HCT116 (cell line): ENCODE measurements around the gene OR10X1. TPM values are rescaled to one million over a fixed set of nuclear protein-coding genes. Genes with fewer than 3 reads are reported as not detected.

Source experiments
- ATAC-seq: fragments of 200-7000 bp; cut with Tn5 transposase; 2 replicates; pipeline ENCODE4 v1.9.1; 2020; ENCODE audit warnings: mild to moderate bottlenecking, moderate library complexity
- BruUV-seq: library from RNA; stranded (reverse); fragments of 400-500 nt; replicated peaks from 2 replicates; lab custom pipeline; 2021; lab: Mats Ljungman, UMichigan
- CTCF ChIA-PET: fragments of 300-600 bp; sonication (Branson Sonifier 250); formaldehyde crosslinking; loops from one replicate; lab custom pipeline; 2021; ENCODE audit warnings: antibody characterized with exemption; lab: Charles Lee
- POLR2A ChIA-PET: fragments of 300-600, 350-600 bp; sonication (Branson Sonifier 250); formaldehyde crosslinking; loops from one replicate; lab custom pipeline; 2021; ENCODE audit warnings: antibody characterized with exemption; lab: Charles Lee
- RAD21 ChIA-PET, 2 experiments: fragments of 300-600 bp; sonication (Branson Sonifier 250); formaldehyde crosslinking; loops; one replicate each; lab custom pipeline; 2023; ENCODE audit warnings: low total read pairs in 2 of 2; ENCODE audit not compliant: uncharacterized antibody in 2 of 2, unreplicated experiment in 2 of 2, low non-redundant PET in 1 of 2; lab: Charles Lee
- DNase-seq: peaks from one replicate; pipeline ENCODE4 v3.0.0-alpha.2; 2010; ENCODE audit warnings: low read depth, low spot score
- H2AFZ ChIP-seq: fragments of 200-600 bp; shearing (Covaris generic), sonication (generic); 2 replicates; pipeline ENCODE4 v1.6.1; 2017; ENCODE audit warnings: low read depth, mixed run types, mixed read lengths, antibody characterized with exemption, low read length; ENCODE audit not compliant: poor library complexity, severe bottlenecking
- H3K27ac ChIP-seq: 2 replicates; pipeline ENCODE4 v1.5.1; 2012; ENCODE audit warnings: low read depth, low read length
- H3K27me3 ChIP-seq: fragments of 200-600 bp; sonication (generic); 2 replicates; pipeline ENCODE4 v1.6.1; 2016; ENCODE audit warnings: mixed run types, low read length, mixed read lengths; ENCODE audit not compliant: insufficient read depth
- H3K36me3 ChIP-seq, 2 experiments: fragments of 200-500 bp in 1 of 2; fragments of 200-600 bp in 1 of 2; sonication (Bioruptor generic) in 1 of 2; sonication (generic) in 1 of 2; 2 replicates each; pipeline versions ENCODE4 v1.5.1 to v1.6.1; 2014 to 2016; ENCODE audit warnings: low read length in 2 of 2, inconsistent platforms in 1 of 2, mixed read lengths in 1 of 2, mixed run types in 1 of 2; ENCODE audit not compliant: insufficient read depth in 2 of 2, control insufficient read depth in 1 of 2
- H3K4me1 ChIP-seq, 2 experiments: fragments of 200-600 bp in 1 of 2; sonication (generic) in 1 of 2; 2 replicates each; pipeline versions ENCODE4 v1.5.1 to v1.6.1; 2012 to 2017; ENCODE audit warnings: low read length in 2 of 2, inconsistent platforms in 1 of 2, mild to moderate bottlenecking in 1 of 2, mixed read lengths in 1 of 2, mixed run types in 1 of 2, moderate library complexity in 1 of 2; ENCODE audit not compliant: insufficient read depth in 2 of 2, control insufficient read depth in 1 of 2
- H3K4me2 ChIP-seq: fragments of 200-600 bp; sonication (generic); 2 replicates; pipeline ENCODE4 v1.6.1; 2017; ENCODE audit warnings: mixed run types, low read length, mixed read lengths
- H3K4me3 ChIP-seq, 2 experiments: fragments of 200-600 bp in 1 of 2; sonication (generic) in 1 of 2; replicated peaks in 1 of 2; 2 replicates each; pipeline ENCODE4 v1.5.1; 2011 to 2016; ENCODE audit warnings: low read length in 2 of 2, control low read depth in 1 of 2, low read depth in 1 of 2, mild to moderate bottlenecking in 1 of 2, mixed read lengths in 1 of 2, mixed run types in 1 of 2
- H3K79me2 ChIP-seq: fragments of 200-600 bp; sonication (generic); 2 replicates; pipeline ENCODE4 v1.6.1; 2017; ENCODE audit warnings: mild to moderate bottlenecking, mixed run types, low read length, moderate library complexity, mixed read lengths; ENCODE audit not compliant: insufficient read depth
- H3K9ac ChIP-seq: fragments of 200-600 bp; sonication (generic); 2 replicates; pipeline ENCODE4 v1.6.1; 2016; ENCODE audit warnings: low read length, mixed read lengths
- H3K9me2 ChIP-seq: fragments of 200-600 bp; sonication (generic), shearing (Covaris generic); 2 replicates; pipeline ENCODE4 v1.6.1; 2017; ENCODE audit warnings: mixed run types, mild to moderate bottlenecking, moderate library complexity; ENCODE audit not compliant: insufficient read depth
- H3K9me3 ChIP-seq, 2 experiments: fragments of 200-500 bp in 1 of 2; fragments of 200-600 bp in 1 of 2; sonication (Bioruptor generic) in 1 of 2; sonication (generic) in 1 of 2; 2 replicates each; pipeline ENCODE4 v1.6.1; 2014 to 2017; ENCODE audit warnings: low read length in 2 of 2, mixed read lengths in 2 of 2, inconsistent platforms in 1 of 2, low read depth in 1 of 2, mild to moderate bottlenecking in 1 of 2, mixed run types in 1 of 2, moderate library complexity in 1 of 2; ENCODE audit not compliant: control insufficient read depth in 1 of 2, insufficient read depth in 1 of 2
- H4K20me1 ChIP-seq: fragments of 200-600 bp; sonication (generic), shearing (Covaris generic); 2 replicates; pipeline ENCODE4 v1.6.1; 2017; ENCODE audit warnings: mixed run types, mild to moderate bottlenecking, moderate library complexity; ENCODE audit not compliant: insufficient read depth
- ATF3 ChIP-seq: IDR thresholded peaks from 2 replicates; pipeline ENCODE4 v1.6.1; 2012
- CBX3 ChIP-seq: IDR thresholded peaks from 2 replicates; pipeline ENCODE4 v1.6.1; 2012; ENCODE audit warnings: low read depth
- ELF1 ChIP-seq: IDR thresholded peaks from 2 replicates; pipeline ENCODE4 v1.6.1; 2012; ENCODE audit warnings: low read depth, borderline replicate concordance
- EZH2phosphoT487 ChIP-seq: fragments of 200-600 bp; IDR thresholded peaks from 2 replicates; pipeline ENCODE4 v1.6.1; 2018; ENCODE audit warnings: antibody characterized with exemption, borderline replicate concordance
- JUND ChIP-seq: IDR thresholded peaks from 2 replicates; pipeline ENCODE4 v1.6.1; 2012
- POLR2A ChIP-seq: IDR thresholded peaks from 2 replicates; pipeline ENCODE4 v1.7.0; 2011; ENCODE audit warnings: borderline replicate concordance; ENCODE audit not compliant: insufficient read depth, insufficient read length; ENCODE audit errors: extremely low read depth
- RAD21 ChIP-seq: IDR thresholded peaks from 2 replicates; pipeline ENCODE4 v1.6.1; 2012; ENCODE audit warnings: low read depth, mild to moderate bottlenecking
- REST ChIP-seq: IDR thresholded peaks from 2 replicates; pipeline ENCODE4 v1.6.1; 2012; ENCODE audit warnings: low read depth
- SP1 ChIP-seq: IDR thresholded peaks from 2 replicates; pipeline ENCODE4 v1.6.1; 2012; ENCODE audit warnings: low read depth
- YY1 ChIP-seq: IDR thresholded peaks from 2 replicates; pipeline ENCODE4 v1.6.1; 2011; ENCODE audit warnings: low read length, low read depth, moderate library complexity, mild to moderate bottlenecking; ENCODE audit not compliant: insufficient replicate concordance; ENCODE audit errors: extremely low read depth
- ZNF274 ChIP-seq: fragments of 200-500 bp; sonication (Bioruptor generic); IDR thresholded peaks from 2 replicates; pipeline ENCODE4 v1.6.1; 2014; ENCODE audit warnings: mild to moderate bottlenecking, low read depth, low read length, inconsistent platforms
- intact Hi-C: fragments of 100-400 bp; cut with micrococcal nuclease; formaldehyde crosslinking; loops from 2 replicates; pipeline ENCODE4 v1.10.0; 2022
- total RNA-seq: library from RNA; stranded (reverse); gene quantifications from one replicate; pipeline ENCODE4 v1.2.1, GENCODE V29; 2021; ENCODE audit not compliant: unreplicated experiment
- TF ChIP-seq, protein P1 (sequence below), 3 experiments: fragments of 200-600 bp in 1 of 3; sonication (generic) in 1 of 3; IDR thresholded peaks in 2 of 3; conservative IDR thresholded peaks in 1 of 3; 2 replicates each; pipeline ENCODE4 v1.5.1; 2012 to 2017; ENCODE audit warnings: low read depth in 2 of 3, low read length in 2 of 3, antibody characterized with exemption in 1 of 3, borderline replicate concordance in 1 of 3, control low read depth in 1 of 3, mild to moderate bottlenecking in 1 of 3, mixed read lengths in 1 of 3, mixed run types in 1 of 3, moderate library complexity in 1 of 3; ENCODE audit not compliant: insufficient read depth in 1 of 3

The OR10X1 gene
- total RNA-seq, 1 experiment from 2014 or later: not detected

- intact Hi-C loops: no loop called here
- H2AFZ ChIP-seq: no peak within 1 kb of the TSS
- no peak within 1 kb of the TSS for H3K27ac ChIP-seq
- H3K9ac ChIP-seq: no peak within 1 kb of the TSS
- no TSS peak for BruUV-seq
- TF ChIP-seq, protein P1, sequence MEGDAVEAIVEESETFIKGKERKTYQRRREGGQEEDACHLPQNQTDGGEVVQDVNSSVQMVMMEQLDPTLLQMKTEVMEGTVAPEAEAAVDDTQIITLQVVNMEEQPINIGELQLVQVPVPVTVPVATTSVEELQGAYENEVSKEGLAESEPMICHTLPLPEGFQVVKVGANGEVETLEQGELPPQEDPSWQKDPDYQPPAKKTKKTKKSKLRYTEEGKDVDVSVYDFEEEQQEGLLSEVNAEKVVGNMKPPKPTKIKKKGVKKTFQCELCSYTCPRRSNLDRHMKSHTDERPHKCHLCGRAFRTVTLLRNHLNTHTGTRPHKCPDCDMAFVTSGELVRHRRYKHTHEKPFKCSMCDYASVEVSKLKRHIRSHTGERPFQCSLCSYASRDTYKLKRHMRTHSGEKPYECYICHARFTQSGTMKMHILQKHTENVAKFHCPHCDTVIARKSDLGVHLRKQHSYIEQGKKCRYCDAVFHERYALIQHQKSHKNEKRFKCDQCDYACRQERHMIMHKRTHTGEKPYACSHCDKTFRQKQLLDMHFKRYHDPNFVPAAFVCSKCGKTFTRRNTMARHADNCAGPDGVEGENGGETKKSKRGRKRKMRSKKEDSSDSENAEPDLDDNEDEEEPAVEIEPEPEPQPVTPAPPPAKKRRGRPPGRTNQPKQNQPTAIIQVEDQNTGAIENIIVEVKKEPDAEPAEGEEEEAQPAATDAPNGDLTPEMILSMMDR (IDR thresholded peaks at IDR 0.05 in 2 of 3, conservative IDR thresholded peaks at IDR 0.05 in 1 of 3; ENCODE audit: borderline replicate concordance in 1 of 3, insufficient read depth in 1 of 3, low read depth in 2 of 3, low read length in 2 of 3): no peak
- TF ChIP-seq JUND: no peak
- no peak for TF ChIP-seq ELF1
- TF ChIP-seq YY1: no peak
- TF ChIP-seq EZH2phosphoT487: no peak
- no peaks in the 10 kb centered on the region; the same call in 1 of the 2 replicates for H4K20me1 ChIP-seq
- H3K36me3 ChIP-seq: no peaks in the 10 kb centered on the region
- RAD21 ChIA-PET: no interaction called here
- no peaks in the 10 kb centered on the region for H3K27me3 ChIP-seq
- H3K4me3 ChIP-seq: no peak within 1 kb of the TSS
- CTCF ChIA-PET: no interaction called here
- H3K79me2 ChIP-seq: no peaks in the 10 kb centered on the region
- ATAC-seq: no peak
- no peak for DNase-seq
- no peaks in the 10 kb centered on the region for H3K9me2 ChIP-seq
- no peaks in the 10 kb centered on the region for H3K4me1 ChIP-seq
- H3K4me2 ChIP-seq: no peak within 1 kb of the TSS
- H3K9me3 ChIP-seq: 0 out of 4 replicates have a peak, but pooled peaks cover 0 to 4% of the 10 kb centered on the region in 2 experiments
- POLR2A ChIA-PET: no interaction called here
Measured at GRCh38 chr1:158604968-158605367, 25.3 kb upstream of the OR10X1 start, which contains the start of gene OR10Z1. TSS of gene OR10Z1 (plus strand) at chr1:158605268. CDS start at chr1:158606439, 1,171 bp downstream.

GRCh38 chr1:158600735-158601134 is 21.0 kb upstream of the OR10X1 start:
- ATAC-seq (no peak), DNase-seq (no peak)
- ChIA-PET RAD21 (no interaction called here), POLR2A (no interaction called here), CTCF (no interaction called here)
- TF ChIP-seq POLR2A (no peak), ZNF274 (no peak), ATF3 (no peak), SP1 (no peak), RAD21 (no peak), CBX3 (no peak), REST (no peak)
- no peaks in the 10 kb centered on the region for H3K27me3 ChIP-seq
- H3K9ac ChIP-seq: no peak overlapping the region
- no TSS peak for BruUV-seq
- H3K27ac ChIP-seq: no peak overlapping the region
- H4K20me1 ChIP-seq: no peaks in the 10 kb centered on the region
- intact Hi-C loops: no loop called here
- H2AFZ ChIP-seq: no peak overlapping the region
- H3K9me2 ChIP-seq: no peaks in the 10 kb centered on the region
- H3K9me3 ChIP-seq: peaks cover 0 to 3% of the 10 kb centered on the region in 2 experiments; a peak in 1 of 4 replicates
- no peak overlapping the region for H3K4me2 ChIP-seq
- H3K79me2 ChIP-seq: no peaks in the 10 kb centered on the region
- H3K36me3 ChIP-seq: no peaks in the 10 kb centered on the region
- H3K4me1 ChIP-seq: no peaks in the 10 kb centered on the region
- H3K4me3 ChIP-seq: no peak overlapping the region
